CD4-positive, alpha-beta T cell treated with Interleukin-10 for 1 hour (primary cell): ENCODE data around the gene ZNF878.
"Not testable (repeated sequence)": the region's sequence is repeated elsewhere in the genome, so short reads cannot be mapped to it uniquely, and the experiment has no call there.

Source experiments
- DNase-seq: peaks from one replicate; pipeline ENCODE4 v3.0.0-alpha.2; 2020

Gene ZNF878

DNA sequence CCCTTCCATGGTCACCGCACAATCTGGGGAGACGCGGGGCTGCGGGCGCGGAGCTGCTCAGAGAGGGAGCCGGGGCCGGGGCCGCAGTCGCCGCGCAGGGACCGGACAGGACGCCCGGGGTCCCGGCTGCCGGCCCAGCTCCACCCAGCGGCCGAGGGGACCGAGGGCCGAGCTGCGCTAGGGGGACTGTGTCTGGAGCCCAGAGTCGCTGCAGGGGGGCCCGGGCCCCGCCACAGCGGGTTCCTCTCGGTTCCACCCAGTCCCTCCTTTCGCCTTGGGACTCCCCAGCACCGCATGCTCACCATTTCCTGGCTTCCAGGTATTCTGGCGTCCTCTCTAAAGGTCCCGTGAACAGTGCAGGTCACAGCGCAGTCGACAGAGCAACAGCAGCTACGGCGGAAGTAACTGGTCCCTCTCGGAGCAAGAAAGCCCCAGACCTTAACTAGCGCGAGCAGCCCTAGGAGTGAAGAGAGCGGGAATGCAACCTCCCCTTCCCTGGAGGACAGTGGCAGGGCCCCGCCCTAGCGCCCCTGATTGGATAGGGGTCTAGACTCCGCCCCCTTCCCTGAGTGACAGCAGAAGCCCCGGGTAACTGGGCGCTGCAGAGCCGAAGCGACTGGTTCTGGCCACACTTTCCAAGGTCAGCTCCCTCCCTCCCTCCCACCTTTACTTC is at the start of gene ZNF878:
TSS of gene ZNF878 (minus strand) at position 465 of the 673 bp plus-strand sequence. CDS start at position 305, 160 bp downstream.
- peak; percentile 48 for DNase-seq

DNA sequence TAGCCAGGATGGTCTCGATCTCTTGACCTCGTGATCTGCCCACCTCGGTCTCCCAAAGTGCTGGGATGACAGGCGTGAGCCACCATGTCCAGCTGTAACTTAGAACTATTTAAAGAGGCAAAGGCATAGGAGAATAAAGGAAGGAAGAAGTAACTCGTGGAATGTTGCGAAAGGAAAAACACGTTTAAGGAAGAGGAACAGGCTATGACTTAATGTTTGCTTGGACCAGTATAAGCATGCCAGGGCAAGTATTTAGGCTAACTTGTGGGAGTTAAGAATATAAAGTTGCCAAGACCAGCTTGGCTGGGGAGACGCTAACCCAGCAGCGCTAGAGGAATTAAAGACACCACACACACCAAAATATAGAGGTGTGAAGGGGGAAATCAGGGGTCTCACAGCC is 45.3 kb upstream of the ZNF878 start:
- no peak for DNase-seq

DNA sequence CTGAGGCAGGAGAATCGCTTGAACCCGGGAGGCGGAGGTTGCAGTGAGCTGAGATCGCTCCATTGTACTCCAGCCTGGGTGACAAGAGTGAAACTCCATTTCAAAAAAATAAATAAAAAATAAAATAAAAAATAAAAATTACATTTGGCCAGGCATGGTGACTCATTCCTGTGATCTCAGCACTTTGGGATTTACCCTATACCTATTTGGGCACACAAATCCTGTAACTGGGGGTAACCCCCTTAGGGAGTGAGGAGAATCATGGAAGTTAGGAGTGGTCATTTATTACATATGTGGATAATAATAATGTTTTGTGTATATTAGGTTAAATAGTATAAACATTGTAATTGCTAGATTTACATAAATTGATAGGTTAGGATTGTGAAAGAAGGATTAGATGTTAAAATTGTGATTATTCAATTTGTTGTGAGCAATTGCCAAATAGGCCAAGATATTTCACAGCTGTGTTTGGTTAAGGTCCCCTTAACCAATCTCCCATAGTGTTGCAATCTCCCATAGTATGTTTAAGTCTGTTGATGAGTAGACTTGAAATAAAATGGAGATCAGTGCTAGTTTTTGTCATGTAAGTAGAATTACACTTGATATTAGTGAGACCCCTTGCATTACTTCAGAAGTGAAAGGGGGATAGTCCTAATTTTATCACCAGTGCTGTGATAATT is 42.5 kb upstream of the ZNF878 start:
- DNase-seq = no peak

DNA sequence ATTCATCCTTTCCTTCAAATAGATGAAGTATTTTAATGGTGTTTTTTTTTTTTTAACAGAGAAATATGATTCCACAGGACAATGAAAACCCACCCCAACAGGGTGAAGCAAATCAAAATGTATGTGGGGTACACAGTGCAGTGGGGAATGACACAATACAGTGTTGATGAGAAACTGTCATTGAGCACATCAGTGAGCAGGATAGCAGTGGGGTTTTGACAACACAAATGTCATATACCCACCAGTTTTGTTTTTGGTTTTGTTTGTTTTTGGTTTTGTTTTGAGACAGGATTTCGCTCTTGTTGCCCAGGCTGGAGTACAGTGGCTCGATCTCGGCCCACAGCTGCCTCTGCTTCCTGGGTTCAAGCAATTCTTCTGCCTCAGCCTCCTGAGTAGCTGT is 41.0 kb upstream of the ZNF878 start:
- no peak for DNase-seq

DNA sequence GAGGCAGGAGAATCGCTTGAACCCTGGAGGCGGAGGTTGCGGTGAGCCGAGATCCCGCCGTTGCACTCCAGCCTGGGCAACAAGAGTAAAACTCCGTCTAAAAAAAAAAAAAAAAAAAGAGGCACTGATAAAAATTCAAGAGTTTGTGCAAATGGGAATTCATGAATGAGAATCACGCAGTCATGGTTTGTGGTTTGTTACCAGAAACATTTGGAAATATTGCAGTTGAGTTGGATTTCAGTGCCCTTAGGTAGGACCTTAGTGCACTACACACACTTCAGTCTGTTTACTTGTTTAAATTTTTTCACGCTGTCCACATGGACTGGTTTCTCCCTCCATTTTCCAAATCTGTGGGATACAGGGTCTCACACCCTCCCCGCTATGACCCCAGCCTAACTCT is 40.2 kb upstream of the ZNF878 start:
- DNase-seq = no peak

DNA sequence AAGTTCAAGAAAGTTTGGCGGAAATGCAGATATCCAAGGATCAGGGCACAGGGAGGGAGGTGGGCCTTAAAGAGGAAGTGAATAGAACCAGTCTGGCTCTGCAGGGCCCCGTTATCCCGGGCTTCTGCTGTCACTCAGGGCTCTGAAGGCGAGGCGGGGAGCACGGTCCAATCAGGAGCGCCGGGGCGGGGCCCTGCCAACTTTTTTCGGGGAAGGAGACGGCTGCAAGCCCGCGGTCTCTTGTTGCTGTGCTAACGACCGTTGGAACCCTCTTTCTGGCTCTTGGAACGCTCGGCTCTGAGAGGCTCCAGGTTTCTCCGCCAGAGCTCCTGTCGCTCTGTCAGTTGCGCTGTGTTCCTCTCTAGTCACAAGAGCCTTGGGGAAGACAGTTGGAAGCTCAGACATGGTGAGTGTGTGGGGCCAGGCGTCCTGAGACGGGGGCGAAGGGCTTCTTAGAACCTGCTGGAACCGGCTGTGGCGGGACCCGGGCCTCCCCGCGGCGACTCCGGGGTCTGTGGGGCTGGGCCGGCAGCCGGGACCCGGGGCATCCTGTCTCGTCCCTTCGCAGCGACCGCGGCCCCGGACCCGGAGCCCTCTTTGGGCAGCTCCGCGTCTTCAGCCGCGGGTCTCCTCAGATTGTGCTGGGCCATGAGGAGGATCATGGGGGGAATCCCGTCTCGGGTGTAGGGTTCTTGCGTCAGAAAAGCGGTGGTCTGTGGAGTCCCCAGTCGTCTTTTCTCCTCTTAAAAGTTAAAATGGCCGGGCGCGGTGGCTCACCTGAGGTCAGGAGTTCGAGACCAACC is 39.5 kb upstream of the ZNF878 start:
- peak; percentile 52 for DNase-seq

DNA sequence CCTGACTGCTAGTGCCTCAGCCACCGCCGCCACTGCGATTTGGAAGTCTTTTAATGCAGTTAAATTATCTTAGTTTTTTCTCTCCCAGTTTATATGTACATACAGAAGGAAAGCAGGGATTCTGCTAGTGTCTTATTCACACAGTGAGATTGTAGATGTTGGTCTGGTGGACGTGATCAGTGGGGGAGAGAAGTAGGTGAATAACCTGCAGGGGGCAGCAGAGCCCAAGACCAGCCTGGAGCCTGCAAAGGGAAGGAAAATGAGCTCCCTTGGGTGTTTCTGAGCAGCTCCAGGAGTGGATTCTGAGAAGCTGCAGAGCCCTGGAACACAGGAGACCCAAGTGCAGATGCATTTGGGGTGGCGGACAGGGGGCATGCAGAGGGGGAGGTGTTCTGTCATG is 38.0 kb upstream of the ZNF878 start:
- DNase-seq = peak; percentile 58

DNA sequence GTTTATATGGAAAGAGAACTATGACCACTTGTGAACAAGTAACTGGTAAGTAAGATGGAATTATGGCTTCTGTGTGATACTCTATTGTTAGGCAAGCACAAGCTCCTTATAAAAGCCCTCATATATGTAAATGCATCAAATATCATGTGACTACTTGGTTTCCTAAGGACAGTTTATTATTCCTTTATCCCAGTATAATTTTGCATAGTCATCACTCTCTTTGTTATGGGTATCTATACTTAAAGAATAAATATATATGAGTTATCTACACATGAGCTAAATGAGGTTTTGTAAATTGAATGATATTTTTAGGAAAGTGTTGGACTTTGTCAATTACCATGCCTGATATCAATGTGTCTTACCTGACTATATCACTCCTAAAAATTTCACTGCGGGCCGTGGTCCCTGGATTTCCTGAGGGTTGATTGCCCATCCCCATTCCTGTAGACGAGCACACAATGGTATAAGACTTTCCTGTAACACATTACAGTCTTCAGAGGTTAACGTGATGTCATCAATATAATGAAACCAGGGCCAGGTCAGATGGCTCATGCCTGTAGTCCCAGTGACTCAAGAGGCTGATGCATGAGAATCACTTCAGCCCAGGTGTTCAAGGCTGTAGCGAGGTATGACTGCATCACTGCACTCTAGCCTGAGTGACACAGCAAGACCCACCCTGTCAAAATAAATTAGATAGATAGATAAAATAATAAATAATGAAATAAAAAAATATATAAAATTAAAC is 32.5 kb upstream of the ZNF878 start:
- DNase-seq = no peak

DNA sequence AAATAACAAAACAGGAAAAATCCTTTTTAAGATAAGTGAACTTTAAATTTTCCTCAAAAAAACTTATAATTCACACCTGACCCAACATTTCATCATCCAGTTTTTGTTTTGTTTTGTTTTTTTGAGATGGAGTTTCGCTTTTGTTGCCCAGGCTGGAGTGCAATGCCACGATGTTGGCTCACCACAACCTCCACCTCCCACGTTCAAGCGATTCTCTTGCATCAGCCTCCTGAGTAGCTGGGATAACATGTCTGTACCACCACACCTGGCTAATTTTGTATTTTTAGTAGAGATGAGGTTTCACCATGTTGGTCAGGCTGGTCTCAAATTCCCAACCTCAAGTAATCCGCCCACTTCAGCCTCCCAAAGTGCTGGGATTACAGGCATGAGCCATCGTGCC is 30.6 kb upstream of the ZNF878 start:
- DNase-seq = not testable (repeated sequence)

DNA sequence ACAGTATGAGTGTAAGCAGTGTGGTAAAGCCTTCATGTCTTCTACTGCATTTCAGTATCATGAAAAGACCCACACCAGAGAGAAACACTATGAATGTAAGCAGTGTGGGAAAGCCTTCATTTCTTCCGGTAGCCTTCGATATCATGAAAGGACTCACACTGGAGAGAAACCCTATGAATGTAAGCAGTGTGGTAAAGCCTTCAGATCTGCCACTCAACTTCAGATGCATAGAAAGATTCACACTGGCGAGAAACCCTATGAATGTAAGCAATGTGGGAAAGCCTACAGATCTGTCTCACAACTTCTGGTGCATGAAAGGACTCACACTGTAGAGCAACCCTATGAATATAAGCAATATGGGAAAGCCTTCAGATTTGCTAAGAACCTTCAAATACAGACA is 24.6 kb upstream of the ZNF878 start:
- DNase-seq = no peak

DNA sequence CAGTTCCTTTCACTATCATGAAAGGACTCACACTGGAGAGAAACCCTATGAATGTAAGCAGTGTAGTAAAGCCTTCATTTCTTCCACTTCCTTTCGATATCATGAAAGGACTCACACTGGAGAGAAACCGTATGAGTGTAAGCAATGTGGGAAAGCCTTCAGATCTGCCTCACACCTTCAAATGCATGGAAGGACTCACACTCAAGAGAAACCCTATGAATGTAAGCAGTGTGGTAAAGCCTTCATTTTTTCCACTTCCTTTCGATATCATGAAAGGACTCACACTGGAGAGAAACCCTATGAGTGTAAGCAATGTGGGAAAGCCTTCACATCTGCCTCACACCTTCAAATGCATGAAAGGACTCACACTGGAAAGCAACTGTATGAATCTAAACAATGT is 23.6 kb upstream of the ZNF878 start:
- DNase-seq = not testable (repeated sequence)

DNA sequence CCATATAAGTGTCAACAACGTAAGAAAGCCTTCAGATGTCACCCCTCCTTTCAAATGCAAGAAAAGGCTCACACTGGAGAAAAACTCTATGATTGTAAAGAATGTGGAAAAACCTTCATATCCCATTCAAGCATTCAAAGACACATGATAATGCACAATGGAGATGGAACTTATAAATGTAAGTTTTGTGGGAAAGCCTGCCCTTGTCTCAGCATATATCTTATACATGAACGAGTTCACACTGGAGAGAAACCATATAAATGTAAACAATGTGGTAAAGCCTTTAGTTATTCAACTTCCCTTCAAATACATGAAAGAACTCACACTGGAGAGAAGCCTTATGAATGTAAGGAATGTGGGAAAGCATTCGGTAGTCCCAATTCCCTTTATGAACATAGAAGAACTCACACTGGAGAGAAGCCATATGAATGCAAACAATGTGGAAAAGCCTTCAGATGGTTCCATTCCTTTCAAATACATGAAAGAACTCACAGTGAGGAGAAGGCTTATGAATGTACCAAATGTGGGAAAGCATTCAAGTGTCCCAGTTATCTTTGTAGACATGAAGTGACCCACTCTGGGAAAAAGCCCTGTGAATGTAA is 22.9 kb upstream of the ZNF878 start:
- DNase-seq = no peak

DNA sequence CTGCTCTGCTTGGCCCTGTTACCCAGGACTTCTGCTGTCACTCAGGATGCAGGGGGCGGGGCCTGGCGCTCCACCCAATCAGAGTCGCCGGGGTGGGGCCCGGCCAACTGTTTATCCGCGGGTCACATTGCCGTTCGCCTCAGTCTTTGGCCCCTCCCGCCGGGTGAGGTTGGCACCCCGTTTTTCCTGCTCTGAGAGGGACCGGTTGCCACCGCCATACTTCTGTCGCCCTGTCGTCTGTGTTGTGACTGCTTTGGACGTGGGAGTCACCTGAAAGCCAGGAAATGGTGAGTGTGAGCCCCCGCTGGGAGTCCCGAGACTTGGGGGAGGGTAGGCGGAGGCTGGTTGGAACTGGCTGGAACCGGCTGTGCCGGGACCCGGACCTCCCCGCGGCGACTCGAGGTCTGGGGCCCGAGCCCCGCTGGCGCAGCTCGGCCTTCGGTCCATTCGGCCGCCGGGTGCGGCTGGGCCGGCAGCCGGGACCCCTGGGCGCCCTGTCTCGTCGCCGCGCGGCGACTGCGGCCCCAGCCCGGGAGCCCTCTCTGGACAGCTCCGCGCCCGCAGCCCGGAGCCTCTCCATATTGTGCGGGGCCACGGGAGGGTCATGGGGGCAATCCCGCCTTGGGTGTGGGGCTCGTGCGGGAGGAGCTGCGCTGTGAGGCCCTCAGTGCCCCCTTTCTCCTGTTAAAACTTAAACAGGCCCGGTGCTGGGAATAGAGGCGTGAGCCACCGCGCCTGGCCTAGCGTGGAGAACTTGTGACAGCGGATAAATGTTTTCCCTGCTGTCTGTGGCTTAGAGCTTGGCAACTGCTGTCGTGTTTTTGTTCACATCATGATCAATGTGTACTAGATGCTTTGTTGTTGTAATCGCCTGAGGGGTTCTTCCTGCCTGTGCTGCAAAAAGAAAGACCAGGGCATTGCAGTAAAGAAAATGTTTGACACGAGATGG is 12.1 kb upstream of the ZNF878 start, which contains the start of gene ZNF844:
TSS of gene ZNF844 (plus strand) at position 142 of the 949 bp plus-strand sequence. CDS start at position 285, 143 bp downstream.
- peak; percentile 78 for DNase-seq

DNA sequence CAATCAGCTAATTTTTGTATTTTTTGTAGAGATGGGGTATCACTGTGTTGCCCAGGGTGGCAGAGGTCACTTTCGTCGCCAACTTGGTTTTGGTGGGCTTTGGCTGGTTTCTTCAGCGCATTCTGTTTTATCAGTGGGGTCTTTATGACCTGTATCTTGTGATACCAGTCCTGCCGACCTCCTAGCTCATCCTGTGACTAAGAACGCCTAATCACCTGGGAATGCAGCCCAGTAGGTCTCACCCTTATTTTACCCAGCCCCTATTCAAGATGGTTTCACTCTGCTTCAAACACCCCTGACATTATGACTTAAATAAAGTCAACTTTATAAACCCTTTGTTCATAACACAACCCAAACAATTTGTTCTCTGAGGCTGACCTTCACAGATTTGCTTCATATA is 3.0 kb upstream of the ZNF878 start:
- DNase-seq = no peak

DNA sequence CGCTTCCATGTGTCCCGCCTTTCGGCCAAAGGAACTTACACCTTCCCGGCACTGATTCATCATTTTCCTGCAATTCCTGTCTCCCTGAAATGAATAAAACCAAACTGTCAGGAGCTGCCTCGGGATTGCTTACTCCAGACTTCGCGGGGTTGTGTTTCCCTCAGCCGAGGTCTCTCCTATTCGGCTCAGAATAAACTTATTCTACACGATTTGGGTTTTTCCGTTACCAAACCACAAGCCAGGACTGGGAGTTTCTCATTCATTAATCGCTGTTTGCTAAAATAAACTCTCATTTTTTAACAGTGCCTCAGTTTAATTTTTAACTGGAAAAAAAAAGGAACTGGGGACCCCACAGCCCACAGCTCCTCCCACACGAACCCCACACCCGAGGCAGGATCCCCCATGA is 667 bp downstream of the ZNF878 start:
- no peak for DNase-seq

DNA sequence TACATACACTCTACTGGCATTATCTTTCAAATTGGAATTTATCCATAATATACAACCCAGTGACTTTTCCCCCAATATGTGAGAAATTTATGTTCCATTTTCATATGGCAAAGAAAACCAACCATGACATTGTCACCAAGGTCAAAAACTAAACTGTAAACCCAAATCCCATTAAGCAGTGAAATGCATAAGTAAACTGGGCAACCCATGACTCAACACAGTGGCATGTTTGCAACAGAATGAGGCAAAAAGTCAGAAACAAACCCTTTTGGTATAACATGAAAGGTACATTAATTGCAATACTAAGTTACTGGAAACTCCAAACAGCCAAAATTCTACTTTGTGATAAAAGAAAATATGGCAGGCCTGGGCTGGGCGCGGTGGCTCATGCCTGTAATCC is 4.9 kb downstream of the ZNF878 start:
- no peak for DNase-seq

DNA sequence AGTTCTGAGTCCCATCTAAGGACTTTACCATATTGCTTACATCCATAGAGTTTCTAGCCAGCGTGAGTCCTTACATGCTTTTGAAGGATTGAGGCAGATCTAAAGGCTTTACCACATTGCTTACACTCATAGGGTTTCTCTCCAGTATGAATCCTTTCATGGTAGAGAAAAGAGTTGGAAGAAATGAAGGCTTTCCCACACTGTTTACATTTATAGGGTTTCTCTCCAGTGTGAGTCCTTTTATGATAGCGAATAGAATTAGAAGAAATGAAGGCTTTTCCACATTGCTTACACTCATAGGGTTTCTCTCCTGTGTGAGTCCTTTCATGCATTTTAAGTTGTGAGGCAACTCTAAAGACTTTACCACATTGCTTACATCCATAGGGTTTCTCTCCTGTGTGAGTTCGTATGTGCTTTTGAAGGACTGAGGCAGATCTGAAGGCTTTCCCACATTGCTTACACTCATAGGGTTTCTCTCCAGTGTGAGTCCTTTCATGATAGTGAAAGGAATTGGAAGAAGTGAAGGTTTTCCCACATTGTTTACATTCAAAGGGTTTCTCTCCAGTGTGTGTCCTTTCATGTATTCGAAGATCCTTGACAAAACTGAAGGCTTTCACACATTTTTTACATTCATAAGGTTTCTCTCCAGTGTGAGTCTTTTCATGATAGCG is 8.9 kb downstream of the ZNF878 start:
- no peak for DNase-seq

DNA sequence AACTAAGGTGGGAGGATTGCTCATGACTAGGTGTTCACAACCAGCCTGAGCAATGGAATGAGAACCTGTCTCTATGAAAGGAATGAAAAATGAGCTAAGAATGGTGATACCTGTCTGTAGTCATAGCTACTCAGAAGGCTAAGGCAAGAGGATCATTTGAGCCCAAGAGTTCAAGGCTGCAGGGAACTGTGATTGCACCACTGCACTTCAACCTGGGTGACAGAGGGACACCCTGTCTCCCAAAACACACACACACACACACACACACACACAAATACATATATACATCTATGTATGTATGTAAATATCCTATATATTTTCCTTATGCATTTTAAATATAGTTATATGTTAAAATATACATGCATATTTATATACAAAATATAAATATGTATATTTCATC is 9.9 kb downstream of the ZNF878 start:
- DNase-seq = no peak

DNA sequence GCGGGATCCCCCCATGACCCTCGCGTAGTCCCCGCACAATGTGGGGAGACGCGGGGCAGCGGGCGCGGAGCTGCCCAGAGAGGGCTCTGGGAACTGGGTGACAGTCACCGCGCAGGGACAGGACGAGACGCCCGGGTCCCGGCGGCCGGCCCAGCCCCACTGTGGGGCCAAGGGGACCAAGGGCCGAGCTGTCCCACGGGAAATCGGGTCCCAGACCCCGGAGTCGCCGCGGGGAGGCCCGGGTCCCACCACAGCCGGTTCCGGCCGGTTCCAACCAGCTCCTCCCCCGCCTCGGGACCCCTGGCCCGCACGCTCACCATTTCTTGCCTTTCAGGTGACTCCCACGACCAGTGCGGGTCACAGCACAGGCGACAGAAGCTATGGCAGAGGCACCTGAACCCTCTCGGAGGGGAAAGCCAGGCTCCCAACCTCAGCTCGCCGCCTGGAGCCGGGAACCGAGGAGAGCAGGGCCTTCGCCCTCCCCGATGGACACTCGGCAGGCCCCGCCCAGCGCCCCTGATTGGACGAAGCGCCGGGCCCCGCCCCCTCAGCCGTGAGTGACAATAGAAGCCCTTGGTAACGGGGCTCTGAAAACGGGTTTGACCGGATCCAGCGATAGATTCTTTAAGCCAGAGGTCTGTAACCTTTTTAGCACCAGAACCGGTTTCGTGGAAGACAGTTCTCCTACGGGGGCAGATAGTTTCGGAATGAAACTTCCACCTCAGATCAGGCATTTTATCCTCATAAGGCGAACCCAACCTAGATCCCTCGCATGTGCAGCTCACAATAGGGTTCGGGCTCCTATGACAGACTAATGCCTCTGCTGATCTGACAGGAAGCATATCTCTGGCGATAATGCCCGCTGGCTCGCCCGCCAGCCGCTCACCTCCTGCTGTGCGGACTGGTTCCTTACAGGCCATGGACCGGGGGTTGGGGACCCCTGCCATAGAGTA is 17.3 kb downstream of the ZNF878 start, which contains the start of gene ZNF433:
TSS of gene ZNF433 (minus strand) at position 460 of the 953 bp plus-strand sequence. CDS start at position 320, 140 bp downstream.
- DNase-seq = peak; percentile 65
